Measurements from ENCODE around the gene MAOA.

Gene MAOA

GRCh38 chrX:43750248-43750676 lies 94.2 kb downstream of the MAOA start:
- in situ Hi-C loops (cut with MboI; ENCODE audit: low sequenced_read_pairs): loop anchor here (25.0 kb wide), 2 partner anchors 188 to 1963 kb away; no protein-coding TSS in a partner anchor

- in situ Hi-C loops (cut with MboI; ENCODE audit: low sequenced_read_pairs): loop anchor here (25.0 kb wide), 2 partner anchors 191 to 1966 kb away; no protein-coding TSS in a partner anchor
Measured at GRCh38 chrX:43753637-43754036, 97.5 kb downstream of the MAOA start.

- in situ Hi-C loops (cut with MboI; ENCODE audit: low sequenced_read_pairs): loop anchor here (25.0 kb wide), 2 partner anchors 194 to 1969 kb away; no protein-coding TSS in a partner anchor
Measured at GRCh38 chrX:43756076-43756475, 100.0 kb downstream of the MAOA start.

- in situ Hi-C loops (cut with MboI; ENCODE audit: low sequenced_read_pairs): loop anchor here (25.0 kb wide), 2 partner anchors 196 to 1971 kb away; no protein-coding TSS in a partner anchor
Measured at GRCh38 chrX:43758044-43758443, 101.9 kb downstream of the MAOA start.

GRCh38 chrX:43785930-43786591 lies 130.0 kb downstream of the MAOA start:
- in situ Hi-C loops (cut with MboI; ENCODE audit: low sequenced_read_pairs): no loop called here
